Measurements from ENCODE around the gene FAM136A. TPM values are rescaled to one million over a fixed set of nuclear protein-coding genes. Genes with fewer than 3 reads are reported as not detected.

Gene FAM136A
- total RNA-seq, 1 donor from 2014 or later: 26.0 TPM

Small RNA genes lying within 50 kb of the gene (microRNA-seq; reads per million reads assigned to microRNA genes)
- not detected for gene MIR1285-2

Other genes with a start within 250 kb of the FAM136A start
- gene PCBP1, start 214.6 kb downstream of the FAM136A start, total RNA-seq: 203 TPM
- 14.1 TPM for gene C2orf42, start 111.0 kb downstream of the FAM136A start, total RNA-seq
- gene TIA1, start 53.4 kb downstream of the FAM136A start, total RNA-seq: 49.1 TPM
- gene PCYOX1, start 43.9 kb downstream of the FAM136A start, total RNA-seq: 104 TPM
- 159 TPM for gene SNRPG, start 8.3 kb downstream of the FAM136A start, total RNA-seq

Data from Right ventricle myocardium inferior (tissue), 1 donor.